ELR (cell line): ENCODE results near the gene GLT1D1.

ENCODE experiments used
- DNase-seq: peaks from one replicate; pipeline ENCODE4 v3.0.0-alpha.2; 2015; ENCODE audit warnings: low read depth

The GLT1D1 gene

DNA sequence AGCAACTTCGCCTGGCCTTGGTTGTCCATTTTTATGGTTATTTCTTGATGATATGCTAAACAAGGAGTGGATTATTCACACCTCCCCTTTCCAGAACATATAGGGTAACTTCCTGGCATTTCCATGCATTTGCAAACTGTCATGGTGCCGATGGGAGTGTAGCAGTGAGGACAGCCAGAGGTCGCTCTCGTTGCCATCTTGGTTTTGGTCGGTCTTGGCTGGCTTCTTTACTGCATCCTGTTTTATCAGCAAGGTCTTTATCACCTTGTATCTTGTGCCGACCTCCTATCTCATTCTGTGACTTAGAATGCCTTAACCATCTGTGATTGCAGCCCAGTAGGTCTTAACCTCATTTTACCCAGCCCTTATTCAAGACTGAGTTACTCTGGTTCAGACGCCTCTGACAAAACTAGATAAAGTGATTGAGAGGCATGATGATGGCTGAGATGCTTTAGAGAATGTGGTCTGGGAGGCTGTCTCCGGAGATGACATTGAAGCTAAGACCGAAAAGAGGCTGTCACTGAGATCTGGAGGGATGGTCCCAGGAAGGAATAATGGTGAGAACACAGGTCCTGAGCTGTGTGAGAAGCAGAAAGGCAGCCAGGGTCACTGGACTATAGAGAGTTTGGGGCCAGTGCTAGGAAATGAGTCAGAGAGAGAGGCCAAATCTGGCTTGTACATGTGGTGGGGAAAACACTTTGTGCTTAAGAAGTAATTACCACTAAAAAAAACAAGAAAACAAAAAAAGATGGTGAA lies 2.9 kb downstream of the GLT1D1 start:
- no peak for DNase-seq

DNA sequence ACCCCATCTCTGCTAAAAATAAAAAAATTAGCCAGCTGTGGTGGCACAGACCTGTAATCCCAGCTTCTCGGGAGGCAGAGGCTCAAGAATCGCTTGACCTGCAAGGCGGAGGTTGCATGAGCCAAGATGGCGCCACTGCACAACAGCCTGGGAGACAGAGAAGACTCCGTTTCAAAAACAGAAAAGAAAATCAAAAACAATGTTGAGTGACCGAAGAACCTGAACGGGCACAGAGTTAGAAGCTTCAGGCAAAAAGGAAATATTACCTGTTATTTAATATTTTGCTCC lies 3.5 kb downstream of the GLT1D1 start:
- no peak for DNase-seq

DNA sequence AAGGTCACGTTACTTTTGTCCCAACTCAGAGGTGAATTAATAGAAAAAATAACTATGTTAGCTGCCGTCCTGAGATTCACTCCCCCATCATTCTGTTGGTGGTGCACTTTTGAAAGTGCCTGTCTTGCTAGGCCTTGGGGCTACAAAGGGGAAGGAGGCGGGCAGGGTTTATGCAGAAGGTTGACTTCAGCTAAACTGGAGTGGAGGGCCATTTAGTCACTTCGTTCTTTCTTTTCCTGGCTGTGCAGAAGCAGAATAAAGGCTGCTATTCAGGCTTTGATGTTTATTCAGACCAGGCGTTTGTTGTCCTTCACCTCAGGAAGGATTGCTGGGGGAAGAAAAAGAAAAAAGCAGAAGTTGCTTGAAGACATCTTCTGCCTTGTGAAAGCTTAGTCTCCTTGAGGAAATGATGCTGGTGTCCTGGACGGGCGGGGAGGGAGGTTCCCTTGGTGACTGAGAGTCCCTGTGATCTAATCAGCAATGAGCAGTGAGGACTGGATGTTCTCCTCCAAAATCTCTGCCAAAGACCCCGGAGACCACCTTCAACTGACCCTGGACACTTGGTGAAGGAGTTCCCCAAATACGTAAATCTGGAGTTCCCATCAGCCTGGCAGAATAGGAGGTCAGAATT lies 4.0 kb downstream of the GLT1D1 start:
- DNase-seq: no peak

DNA sequence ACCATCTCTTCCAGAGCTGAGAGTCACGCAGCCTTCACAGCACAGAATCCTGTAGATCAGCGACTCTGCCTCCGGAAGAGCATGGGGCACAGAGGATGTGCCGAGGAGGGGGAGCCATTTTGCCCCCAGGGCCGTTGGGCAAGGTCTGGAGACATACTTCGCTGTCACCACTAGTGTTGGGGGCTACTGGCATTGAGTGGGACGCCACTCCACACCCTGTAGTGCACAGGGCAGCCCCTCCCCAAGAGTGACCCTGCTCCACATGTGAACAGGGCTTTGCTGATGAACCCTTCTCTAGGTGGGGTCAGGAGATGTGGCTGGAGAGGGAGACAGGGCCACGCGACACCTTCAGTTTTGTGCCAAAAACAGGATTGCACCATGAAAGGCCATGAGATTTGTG lies 6.0 kb downstream of the GLT1D1 start:
- no peak for DNase-seq

DNA sequence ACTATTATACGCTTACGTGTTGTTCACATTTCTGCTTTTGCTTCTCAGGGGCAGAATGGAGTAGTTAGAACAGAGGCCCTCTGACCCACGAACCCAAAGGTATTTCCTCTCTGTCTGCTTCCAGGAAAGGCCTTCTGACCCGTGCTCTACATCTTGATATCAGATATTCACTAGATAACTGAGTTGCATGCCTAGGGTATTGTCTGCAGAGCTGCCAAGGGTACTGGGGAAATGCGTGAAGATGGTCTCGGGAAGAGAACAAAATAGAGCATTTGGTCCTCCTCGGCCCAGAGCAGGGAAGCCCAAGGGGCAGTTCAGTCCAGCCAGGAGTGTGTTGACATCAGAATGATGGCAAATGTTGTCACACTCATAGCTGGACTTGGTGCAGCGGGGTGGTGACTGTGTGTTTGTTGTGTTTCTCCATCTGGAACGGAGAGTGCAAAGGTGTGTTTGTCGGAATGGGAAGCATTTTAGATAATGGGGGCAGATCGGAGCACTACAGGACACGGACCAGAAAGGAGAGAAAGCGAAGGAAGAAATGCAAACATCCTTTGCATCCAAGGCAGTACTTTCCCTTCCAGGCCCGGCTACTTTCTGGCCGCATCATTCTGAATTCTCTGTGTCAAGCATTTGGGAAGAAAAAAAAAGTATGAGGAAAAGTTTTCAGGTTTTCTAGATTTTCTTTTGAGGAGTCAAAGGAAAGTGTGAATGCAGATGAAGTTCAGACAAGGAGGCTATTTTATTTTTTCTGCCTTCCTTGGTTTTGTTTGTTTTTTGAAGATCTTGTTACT lies 8.1 kb downstream of the GLT1D1 start:
- no peak for DNase-seq

DNA sequence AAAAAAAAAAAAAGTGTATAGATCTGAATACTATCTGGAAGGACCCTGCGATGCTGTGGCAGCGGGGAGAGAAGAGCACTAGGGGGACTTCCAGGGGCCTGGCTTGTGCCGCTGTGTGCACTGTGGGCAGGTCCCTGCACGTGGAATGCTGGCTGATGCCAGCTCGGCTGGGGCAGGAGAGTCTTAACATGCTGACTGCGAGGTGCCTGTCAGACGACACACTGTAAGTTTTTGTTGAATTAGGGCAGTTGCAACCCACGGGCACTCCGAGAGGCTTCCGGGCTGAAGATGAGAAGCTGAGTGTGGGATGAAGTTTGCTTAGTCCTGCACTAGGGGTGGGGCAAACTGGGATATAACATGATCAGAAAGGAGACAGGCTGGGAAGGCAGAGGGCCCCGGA lies 10.7 kb downstream of the GLT1D1 start:
- DNase-seq: no peak

DNA sequence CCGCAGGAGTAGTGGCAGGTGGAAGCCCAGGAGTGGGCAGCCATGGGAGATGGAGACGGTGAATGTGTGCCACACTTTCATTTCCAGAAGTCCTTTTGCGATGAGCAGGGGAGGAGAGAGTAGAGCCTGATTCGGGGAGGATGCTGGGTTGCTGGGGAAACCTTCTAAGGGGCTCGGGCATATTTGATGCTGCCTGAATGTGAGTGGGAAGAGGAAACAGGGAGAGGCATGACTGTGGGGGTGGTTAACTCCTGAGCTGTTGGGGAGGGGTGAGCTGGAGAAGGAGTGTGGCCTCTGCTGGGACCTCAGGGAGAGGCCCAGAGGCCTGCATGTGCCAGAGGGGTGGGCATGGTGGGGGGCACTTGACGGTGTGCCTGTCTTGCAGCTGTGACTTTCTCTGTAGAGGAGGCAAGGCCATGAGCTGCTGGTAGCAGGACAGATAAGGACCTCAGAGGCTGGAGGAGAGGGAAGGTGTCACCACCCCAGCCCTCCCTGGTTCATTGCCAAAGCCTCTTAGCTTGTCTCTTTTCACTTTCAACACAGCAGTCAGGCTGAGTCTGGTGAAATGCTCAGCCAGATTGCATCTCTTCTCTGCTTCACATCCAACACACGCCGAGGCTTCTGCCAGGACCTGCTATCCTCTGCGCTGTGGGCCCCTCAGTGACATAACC lies 11.4 kb downstream of the GLT1D1 start:
- DNase-seq: no peak

DNA sequence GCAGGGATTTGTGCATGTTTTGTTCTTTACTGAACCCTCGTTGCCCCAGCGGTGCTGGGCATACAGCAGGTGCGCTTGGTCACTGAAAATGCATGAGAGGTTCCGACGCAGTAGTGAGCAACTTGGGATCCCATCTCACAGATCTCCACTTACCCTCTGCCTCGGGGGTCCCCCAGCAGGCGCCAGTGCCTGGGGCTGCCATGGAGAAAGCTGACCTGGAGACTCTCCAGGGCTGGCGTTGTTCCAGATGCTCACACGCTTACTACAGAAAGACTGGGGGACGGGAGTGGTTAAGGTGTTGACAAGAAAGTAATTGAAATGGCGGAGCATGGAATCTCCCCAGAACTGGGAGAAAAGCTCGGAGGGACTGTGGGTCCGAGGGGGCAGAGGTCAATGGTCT lies 14.2 kb downstream of the GLT1D1 start:
- no peak for DNase-seq

DNA sequence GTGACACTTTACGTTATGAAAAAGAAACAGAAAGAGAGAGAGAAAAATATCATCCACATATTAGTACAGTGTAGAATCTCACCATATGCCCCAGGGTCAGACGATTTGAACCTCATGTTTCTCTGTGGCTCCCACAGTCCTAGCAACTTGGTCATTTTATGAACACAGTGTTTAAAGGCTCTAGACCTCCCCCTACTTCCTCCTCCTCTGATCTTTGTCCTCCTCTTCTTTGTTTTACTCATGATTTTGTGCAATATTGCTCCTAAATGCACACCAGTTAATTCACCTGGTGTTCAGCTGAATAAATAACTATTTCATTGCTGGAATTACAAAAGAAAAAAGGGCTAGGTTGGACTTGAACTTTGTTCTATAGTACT lies 18.2 kb downstream of the GLT1D1 start:
- no peak for DNase-seq

DNA sequence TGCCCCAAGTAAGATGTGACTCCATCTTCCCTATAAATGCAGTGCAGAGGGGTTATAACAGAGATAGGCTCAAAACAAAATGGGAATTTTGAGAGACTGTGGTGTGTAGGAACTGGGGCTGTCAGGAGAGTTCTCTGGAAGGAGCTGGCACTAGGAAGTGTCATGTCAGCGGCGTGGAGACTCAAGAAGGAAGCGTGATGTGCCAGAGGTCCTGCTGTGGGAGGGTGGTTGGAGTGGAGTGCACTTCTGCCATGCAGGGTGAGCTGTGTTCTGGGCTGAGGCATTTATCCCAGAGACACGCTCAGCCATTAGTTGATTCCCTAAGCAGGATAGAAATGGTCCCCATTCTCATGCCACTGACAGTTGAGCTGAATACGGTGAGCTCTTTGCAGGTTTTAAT lies 19.0 kb downstream of the GLT1D1 start:
- no peak for DNase-seq

DNA sequence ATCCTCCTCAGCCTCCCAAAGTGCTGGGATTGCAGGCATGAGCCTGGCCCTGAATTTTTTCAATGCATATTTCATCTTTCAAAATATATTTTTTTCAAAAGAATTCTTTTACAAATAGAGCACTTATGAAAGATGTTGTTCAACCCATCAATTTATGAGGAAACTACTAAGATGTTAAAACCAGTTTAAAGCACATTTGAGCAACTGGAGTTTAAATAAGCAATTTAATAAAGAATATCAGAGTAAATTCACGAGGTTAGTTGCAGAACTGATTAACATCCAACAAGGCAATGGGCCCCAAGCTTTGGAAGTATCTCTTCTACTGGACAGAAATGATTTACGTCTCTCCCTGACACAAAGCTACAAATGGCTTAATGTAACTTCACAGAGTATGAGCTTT lies 23.3 kb downstream of the GLT1D1 start:
- no peak for DNase-seq

DNA sequence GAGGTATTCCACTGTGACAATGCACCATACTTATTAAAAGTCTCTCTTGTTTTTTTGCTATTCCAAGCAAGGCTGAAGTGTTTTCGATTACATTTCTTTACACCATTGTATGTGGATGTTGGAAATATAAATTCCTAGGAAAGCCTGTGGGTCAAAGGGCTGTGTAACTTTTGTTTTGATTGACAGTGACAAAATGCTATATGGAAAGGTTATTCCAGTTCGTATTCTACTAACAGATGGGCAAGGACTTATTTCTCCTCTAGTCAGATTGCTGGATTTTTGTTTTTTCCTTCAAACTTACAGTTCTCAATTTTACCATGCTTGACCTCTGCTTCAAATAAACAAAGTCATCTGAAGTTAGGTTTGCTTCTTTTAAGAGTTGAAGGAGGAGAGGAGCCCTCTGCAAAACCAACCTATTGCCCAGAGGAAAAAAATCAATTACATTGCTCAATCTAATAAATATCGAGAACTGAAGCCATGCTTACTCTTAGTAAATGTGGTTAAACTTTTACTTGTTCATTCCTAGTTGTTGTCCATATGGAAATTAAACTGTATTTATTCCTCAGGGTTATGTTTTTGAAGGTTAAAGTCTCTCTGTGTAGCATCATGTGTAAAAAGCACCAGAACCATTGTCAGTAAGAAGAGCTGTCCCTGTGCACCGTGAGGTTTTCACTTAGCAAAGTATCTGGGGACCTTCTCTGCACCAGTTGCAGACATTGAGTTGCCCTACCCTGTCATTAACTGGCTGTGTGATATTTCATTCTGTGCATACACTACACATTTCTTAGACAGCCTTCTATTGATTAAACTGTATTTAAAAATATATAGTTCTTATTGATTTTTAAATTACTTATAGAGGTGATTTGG lies 26.9 kb downstream of the GLT1D1 start:
- no peak for DNase-seq

DNA sequence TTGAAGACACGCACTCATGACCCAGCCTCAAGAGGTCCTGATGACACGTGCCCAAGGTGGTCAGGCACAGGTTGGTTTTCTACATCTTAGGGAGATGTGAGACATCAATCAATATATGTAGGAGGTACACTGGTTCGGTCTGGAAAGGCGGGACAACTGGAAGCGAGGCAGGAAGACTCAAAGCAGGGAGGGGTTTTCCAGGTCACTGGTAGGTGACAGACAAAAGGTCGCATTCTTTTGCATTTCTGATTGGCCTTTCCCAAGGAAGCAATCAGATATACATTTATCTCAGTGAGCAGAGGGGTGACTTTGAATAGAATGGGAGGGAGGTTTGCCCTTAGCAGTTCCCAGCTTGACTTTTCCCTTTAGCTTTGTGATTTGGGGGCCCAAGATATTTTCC lies 38.6 kb downstream of the GLT1D1 start:
- DNase-seq: no peak

DNA sequence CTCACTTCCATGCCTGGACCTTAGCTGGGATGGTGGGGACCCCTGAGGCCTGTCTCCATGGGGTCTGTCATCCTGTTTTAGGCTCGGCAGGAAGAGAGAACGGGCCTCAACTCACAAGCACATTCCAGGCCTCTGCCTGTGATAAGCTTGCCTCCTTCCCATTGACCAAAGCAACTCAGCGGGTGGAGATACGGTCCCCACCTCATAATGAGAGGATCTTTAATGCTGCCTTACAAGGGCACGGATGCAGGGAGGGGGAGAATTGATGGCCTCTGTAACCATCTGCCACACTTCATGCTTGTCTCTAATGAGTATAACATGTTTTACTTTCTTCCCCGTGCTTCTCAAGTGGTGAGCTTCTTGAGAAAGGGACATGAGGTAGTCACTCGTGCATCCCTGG lies 50.0 kb downstream of the GLT1D1 start:
- no peak for DNase-seq

DNA sequence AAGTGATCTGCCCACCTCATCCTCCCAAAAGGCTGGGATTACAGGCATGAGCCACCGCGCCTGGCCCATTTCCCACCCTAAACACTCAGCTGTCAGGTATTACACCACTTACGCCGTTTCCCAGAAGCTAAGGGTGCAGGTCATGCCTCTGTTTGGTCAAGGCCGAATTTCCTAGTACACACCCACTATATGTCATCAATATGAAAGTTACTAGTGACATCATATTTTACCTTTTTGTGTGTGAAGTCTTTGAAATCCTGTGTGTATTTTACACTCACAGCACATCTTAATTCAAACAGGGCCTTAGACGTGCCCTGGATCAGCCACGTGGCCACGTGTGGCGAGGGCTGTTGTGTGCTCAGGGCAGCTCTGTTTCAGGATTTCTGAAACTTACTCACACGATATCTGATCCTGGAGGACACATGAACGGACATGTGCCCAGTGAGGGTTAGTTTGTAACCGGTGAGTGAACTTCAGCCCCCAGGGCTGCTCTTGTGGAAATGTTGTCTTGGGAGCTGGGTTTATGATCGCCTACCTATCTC lies 51.8 kb downstream of the GLT1D1 start:
- DNase-seq: no peak

DNA sequence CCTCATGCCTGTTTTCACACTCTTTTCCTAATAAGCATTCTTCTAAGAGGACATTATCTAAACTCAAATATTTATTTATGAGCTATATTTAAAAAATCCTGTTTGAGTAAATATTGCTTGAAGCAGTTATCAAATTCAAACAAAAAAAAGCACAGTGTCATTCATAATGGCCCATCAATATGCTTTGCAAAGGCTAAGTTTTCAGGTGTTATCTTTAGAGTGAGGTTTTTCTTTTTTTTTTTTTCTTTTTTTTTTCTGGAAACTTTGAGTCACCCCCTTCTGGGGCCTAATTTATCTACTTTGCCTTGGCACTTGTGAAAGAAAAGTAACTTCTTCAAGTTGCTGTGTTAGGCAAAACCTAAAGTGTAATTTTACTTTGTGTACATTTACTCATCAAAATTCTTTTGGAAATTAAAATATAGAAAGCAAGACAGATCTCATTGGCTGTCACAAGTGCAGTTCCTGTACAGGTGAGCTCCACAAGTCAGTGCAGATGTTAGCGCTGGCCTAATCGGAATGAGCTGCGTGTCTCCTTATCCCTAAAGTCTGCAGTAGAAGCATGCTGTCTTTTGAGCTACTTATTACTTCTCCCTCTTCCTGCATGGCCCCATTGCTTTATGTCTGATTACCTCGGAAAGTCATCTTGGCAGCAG lies 53.3 kb downstream of the GLT1D1 start:
- no peak for DNase-seq

DNA sequence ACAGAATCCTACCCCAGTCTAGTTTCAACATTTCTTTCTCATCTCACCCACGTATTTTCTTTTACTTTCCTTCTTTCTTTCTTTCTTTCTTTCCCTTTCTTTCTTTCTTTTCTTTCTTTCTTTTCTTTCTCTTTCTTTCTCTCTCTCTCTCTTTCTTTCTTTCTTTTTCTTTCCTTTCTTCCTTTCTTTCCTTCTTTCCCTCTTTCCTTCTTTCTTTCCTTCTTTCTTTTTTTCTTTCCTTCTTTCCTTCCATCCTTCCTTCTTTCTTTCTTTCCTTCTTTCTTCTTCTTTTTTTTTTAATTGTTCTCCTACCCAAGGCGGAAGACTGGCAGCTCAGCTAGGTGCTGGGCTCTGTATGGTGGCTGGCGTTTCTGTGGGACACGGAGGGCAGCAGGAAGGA lies 55.0 kb downstream of the GLT1D1 start:
- no peak for DNase-seq

DNA sequence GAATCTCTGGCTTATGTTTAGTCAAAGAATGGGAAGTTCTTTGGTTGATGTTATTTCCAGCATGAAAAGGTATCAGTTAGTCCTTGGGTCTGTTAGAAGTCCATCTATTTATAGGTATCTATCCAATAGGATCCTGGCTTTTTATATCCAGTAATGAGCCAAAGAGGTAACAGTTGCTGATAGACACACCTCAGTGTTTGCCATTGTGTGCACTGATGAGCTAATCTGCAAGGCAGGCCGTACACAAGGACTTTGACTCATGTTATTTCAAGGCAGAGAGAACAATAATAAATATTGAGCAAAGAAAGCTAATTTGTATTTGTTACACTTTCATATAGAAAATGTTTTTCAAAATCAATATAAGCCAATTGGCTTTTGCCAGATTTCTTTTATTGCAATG lies 56.4 kb downstream of the GLT1D1 start:
- DNase-seq: no peak

DNA sequence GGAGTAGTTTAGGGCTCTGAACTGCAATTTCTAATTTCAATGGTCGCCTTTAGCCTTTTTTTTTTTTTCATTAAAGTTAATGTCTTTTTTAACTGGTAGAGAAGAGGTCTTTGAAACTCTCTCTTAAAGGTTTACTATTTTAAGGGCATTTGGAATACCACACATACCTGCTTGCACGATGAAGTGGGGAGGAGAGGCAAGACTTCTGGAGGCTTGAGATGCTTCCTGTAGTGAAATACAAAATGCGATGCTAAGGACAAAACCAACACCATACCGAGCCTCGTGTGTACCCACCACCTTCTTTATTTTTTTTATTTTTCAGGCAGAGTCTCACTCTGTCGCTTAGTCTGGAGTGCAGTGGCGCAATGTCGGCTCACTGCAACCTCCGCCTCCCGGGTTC lies 57.4 kb downstream of the GLT1D1 start:
- no peak for DNase-seq

DNA sequence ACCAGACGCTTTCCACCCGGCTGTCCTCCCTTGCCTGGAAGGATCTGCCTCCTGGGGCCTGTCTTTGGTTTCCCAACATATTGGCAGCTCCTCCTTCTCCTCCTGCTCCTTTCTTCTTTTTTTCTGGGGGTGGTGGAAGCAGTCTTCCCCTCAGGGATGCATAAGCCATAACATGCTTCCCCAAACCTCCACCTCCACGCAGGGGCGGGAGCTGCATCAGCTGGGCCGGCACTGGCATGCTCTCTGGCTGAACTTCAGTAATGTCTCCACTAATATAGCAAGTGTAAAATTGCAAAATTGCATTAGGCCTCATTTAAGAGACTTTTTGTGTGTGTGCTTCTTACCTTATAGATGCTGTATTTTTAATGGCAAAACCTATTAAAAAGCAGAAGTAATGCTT lies 58.6 kb downstream of the GLT1D1 start:
- no peak for DNase-seq

DNA sequence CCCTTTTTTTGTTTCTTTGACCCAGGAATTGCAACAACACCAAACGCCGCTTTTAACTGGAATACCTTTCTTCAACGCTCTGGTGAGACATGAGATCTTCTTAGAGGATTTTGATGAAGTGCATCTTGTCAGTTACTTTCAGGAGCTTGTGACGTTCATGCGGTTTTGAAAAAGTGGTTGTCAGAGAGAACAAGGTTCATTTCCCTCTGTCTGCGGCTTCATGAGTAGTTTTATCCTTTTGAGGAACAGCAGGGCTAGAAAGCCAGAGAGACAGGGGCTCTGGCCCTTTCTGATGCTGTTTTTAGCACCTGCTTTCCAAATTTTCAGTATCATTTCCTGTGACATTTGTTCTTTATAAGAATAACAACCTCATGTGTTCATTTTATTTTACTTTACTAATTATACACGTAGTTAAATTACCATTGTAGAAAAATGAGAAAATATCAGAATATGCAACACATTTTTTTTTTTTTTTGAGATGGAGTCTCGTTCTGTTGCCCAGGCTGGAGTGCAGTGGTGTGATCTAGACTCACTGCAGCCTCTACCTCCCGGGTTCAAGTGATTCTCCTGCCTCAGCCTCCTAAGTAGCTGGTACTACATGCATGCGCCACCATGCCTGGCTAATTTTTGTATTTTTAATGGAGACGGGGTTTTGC lies 61.8 kb downstream of the GLT1D1 start:
- DNase-seq: no peak
